OCI-LY7 (cell line): ENCODE results near the gene ELF4. TPM values are rescaled to one million over a fixed set of nuclear protein-coding genes. Genes with fewer than 3 reads are reported as not detected.

Experiments
- BruUV-seq: library from RNA; stranded (reverse); fragments of 400-500 nt; replicated peaks from 2 replicates; lab custom pipeline; 2021; lab: Mats Ljungman, UMichigan
- CTCF ChIA-PET: fragments of 300-600 bp; sonication (Branson Sonifier 250); formaldehyde crosslinking; loops from one replicate; lab custom pipeline; 2022; ENCODE audit warnings: antibody characterized with exemption; ENCODE audit not compliant: unreplicated experiment; lab: Charles Lee
- POLR2A ChIA-PET: fragments of 300-600 bp; sonication (Branson Sonifier 250); formaldehyde crosslinking; loops from one replicate; lab custom pipeline; 2022; ENCODE audit warnings: antibody characterized with exemption; lab: Charles Lee
- DNase-seq: peaks from one replicate; pipeline ENCODE4 v3.0.0-alpha.2; 2015; ENCODE audit warnings: low spot score
- H2AFZ ChIP-seq: fragments of 200-600 bp; sonication (generic), shearing (Covaris generic); 2 replicates; pipeline ENCODE4 v1.6.1; 2014; ENCODE audit warnings: mild to moderate bottlenecking, antibody characterized with exemption, low read length, moderate library complexity
- H3K27ac ChIP-seq: fragments of 200-600 bp; sonication (generic); 2 replicates; pipeline ENCODE4 v1.5.1; 2014; ENCODE audit warnings: mixed run types, low read depth, mild to moderate bottlenecking, moderate library complexity, low read length, inconsistent platforms; ENCODE audit not compliant: poor library complexity, severe bottlenecking
- H3K36me3 ChIP-seq: fragments of 200-600 bp; sonication (generic); 2 replicates; pipeline ENCODE4 v1.6.1; 2014; ENCODE audit warnings: mild to moderate bottlenecking, antibody characterized with exemption, low read length, moderate library complexity, mixed read lengths; ENCODE audit not compliant: insufficient read depth
- H3K4me1 ChIP-seq: fragments of 200-600 bp; sonication (generic); 2 replicates; pipeline ENCODE4 v1.5.1; 2014; ENCODE audit warnings: mild to moderate bottlenecking, low read length; ENCODE audit not compliant: insufficient read depth, poor library complexity, severe bottlenecking
- H3K4me2 ChIP-seq: fragments of 200-600 bp; sonication (generic); 2 replicates; pipeline ENCODE4 v1.6.1; 2014; ENCODE audit warnings: mild to moderate bottlenecking, low read length
- H3K4me3 ChIP-seq: fragments of 200-600 bp; sonication (generic); 2 replicates; pipeline ENCODE4 v1.5.1; 2014; ENCODE audit warnings: mild to moderate bottlenecking, low read depth, low read length; ENCODE audit not compliant: poor library complexity, severe bottlenecking
- H3K79me2 ChIP-seq: fragments of 200-600 bp; sonication (generic); 2 replicates; pipeline ENCODE4 v1.6.1; 2016; ENCODE audit warnings: low read depth, mild to moderate bottlenecking, low read length, moderate library complexity, mixed read lengths; ENCODE audit not compliant: insufficient read depth
- H3K9me2 ChIP-seq: fragments of 200-600 bp; sonication (generic); 2 replicates; pipeline ENCODE4 v1.6.1; 2016; ENCODE audit warnings: mild to moderate bottlenecking, low read length, mixed read lengths; ENCODE audit not compliant: insufficient read depth
- H3K9me3 ChIP-seq: fragments of 200-600 bp; sonication (generic); 2 replicates; pipeline ENCODE4 v1.6.1; 2014; ENCODE audit warnings: mild to moderate bottlenecking, mixed run types, low read length, mixed read lengths
- H4K20me1 ChIP-seq: fragments of 200-600 bp; sonication (generic); 2 replicates; pipeline ENCODE4 v1.6.1; 2014; ENCODE audit warnings: mild to moderate bottlenecking, antibody characterized with exemption, low read length, moderate library complexity, mixed read lengths; ENCODE audit not compliant: insufficient read depth
- EZH2phosphoT487 ChIP-seq: fragments of 200-600 bp; sonication (generic); IDR thresholded peaks from 2 replicates; pipeline ENCODE4 v1.6.1; 2018; ENCODE audit warnings: low read depth, borderline replicate concordance, mild to moderate bottlenecking, mixed run types, antibody characterized with exemption, low read length, moderate library complexity, mixed read lengths
- intact Hi-C: fragments of 100-400 bp; cut with micrococcal nuclease; formaldehyde crosslinking; loops from one replicate; pipeline ENCODE4 v1.10.0; 2022; ENCODE audit not compliant: unreplicated experiment
- total RNA-seq, 2 experiments: library from RNA; depleted of rRNA in 1 of 2; stranded (reverse); fragments of >200 nt in 1 of 2; shearing (Covaris generic) in 1 of 2; gene quantifications; 2 replicates each; pipeline ENCODE4 v1.2.3, GENCODE V29; 2014 to 2022
- TF ChIP-seq, protein P1 (sequence below): fragments of 200-600 bp; sonication (generic); conservative IDR thresholded peaks from 2 replicates; pipeline ENCODE4 v1.5.1; 2014; ENCODE audit warnings: mild to moderate bottlenecking, antibody characterized with exemption, low read length, moderate library complexity, mixed read lengths

ELF4 gene
- total RNA-seq, 2 experiments from 2014 or later: 15.0 to 27.3 TPM

DNA sequence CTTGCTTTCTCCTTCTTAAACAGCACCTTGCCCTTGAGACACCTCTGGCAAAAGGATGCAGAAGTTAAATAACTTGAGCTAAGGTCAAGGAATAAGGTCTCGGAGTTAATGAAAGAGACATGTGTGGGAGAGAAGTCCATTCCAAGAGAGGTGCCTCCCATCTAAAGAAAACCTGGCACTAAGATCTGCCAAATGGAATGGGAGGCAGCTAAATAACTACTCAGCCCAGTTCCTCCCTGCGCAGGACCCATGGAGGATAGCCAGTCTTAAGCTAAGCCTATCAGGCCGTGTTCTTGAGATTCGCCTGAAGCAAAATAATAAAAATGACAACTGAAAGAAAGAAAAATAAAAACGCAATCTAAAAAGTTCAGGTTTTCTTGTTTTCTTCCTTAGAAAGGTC is 20.7 kb upstream of the ELF4 start:
- no peak overlapping the region for H2AFZ ChIP-seq
- POLR2A ChIA-PET: no interaction called here
- H3K4me1 ChIP-seq: no peaks in the 10 kb centered on the region
- H3K4me3 ChIP-seq: no peak overlapping the region
- intact Hi-C loops: no loop called here
- no peak for DNase-seq
- H3K27ac ChIP-seq: no peak overlapping the region
- H3K9me3 ChIP-seq: no peaks in the 10 kb centered on the region
- H4K20me1 ChIP-seq: no peaks in the 10 kb centered on the region
- TF ChIP-seq, protein P1, sequence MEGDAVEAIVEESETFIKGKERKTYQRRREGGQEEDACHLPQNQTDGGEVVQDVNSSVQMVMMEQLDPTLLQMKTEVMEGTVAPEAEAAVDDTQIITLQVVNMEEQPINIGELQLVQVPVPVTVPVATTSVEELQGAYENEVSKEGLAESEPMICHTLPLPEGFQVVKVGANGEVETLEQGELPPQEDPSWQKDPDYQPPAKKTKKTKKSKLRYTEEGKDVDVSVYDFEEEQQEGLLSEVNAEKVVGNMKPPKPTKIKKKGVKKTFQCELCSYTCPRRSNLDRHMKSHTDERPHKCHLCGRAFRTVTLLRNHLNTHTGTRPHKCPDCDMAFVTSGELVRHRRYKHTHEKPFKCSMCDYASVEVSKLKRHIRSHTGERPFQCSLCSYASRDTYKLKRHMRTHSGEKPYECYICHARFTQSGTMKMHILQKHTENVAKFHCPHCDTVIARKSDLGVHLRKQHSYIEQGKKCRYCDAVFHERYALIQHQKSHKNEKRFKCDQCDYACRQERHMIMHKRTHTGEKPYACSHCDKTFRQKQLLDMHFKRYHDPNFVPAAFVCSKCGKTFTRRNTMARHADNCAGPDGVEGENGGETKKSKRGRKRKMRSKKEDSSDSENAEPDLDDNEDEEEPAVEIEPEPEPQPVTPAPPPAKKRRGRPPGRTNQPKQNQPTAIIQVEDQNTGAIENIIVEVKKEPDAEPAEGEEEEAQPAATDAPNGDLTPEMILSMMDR: no peak
- no peak for TF ChIP-seq EZH2phosphoT487
- no peaks in the 10 kb centered on the region for H3K9me2 ChIP-seq
- BruUV-seq: no TSS peak
- no peak overlapping the region for H3K4me2 ChIP-seq
- CTCF ChIA-PET: no interaction called here
- no peaks in the 10 kb centered on the region for H3K79me2 ChIP-seq
- H3K36me3 ChIP-seq: peaks cover 45% of the 10 kb centered on the region

DNA sequence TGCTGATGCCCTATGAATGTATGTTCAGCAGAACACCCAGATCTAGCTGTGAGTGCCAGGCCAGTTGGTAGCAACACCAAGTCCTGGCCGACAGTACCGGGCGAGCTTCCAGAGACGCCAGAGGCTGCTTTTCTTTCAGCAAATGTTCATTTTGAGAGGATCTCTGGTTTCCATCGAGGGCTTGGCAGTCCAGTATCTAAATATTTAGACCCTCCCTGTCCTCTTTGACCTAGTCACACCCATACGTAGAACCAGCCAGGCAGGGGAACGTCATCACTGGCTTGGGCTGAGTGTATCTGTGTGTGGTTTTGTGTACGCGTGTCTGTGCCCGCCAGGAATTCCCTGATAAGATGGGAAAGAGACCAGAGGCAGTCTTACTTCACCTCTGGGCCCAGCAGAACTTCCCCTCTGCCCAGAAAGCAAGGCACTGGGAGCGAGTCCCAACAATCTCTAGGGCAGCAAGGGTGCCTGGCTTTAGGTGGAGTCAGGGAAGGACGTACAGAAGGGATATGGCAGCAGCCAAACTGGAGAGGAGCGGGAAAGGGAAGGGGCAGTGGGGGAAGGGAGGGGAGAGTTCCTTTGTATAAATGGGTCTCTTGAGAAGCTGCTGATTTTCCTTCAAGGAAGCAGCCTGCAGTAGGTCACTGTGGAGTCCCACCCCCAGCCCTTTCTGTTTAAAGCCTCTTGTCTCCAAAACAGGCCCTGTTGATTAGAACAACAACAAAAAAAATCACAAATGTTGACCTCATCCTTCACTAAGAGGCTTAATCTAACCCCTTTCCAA is 15.0 kb upstream of the ELF4 start:
- intact Hi-C loops: no loop called here
- no TSS peak for BruUV-seq
- Histone ChIP-seq H3K27ac (no peak overlapping the region), H3K4me3 (no peak overlapping the region), H3K9me3 (no peaks in the 10 kb centered on the region), H3K36me3 (peaks cover 13% of the 10 kb centered on the region), H2AFZ (no peak overlapping the region), H3K4me1 (peaks cover 10% of the 10 kb centered on the region), H4K20me1 (no peaks in the 10 kb centered on the region), H3K4me2 (no peak overlapping the region), H3K9me2 (no peaks in the 10 kb centered on the region), H3K79me2 (no peaks in the 10 kb centered on the region)
- DNase-seq: no peak
- CTCF ChIA-PET: no interaction called here
- POLR2A ChIA-PET: no interaction called here
- no peak for TF ChIP-seq EZH2phosphoT487
- TF ChIP-seq, protein P1: no peak

DNA sequence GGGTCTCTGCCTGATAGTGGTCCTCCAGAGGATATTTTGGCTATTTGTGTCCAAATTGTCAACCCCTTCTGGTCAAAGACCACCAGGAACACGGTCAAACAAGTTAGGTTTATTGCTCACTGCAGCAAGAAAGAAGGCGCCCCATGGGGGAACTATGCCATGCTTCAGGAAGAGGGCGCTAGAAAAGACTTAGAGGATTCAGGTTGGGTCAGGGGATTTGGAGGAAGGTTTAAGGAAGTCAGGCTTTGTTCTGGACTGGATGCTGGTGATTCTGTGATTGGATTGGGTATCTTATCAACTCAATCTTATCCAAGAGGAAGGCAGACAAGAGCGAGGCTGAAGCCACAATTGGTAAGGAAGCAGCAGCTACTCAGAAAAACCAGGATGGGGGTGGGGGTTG is 14.3 kb upstream of the ELF4 start:
- Histone ChIP-seq H3K4me2 (no peak overlapping the region), H3K4me3 (no peak overlapping the region), H3K4me1 (peaks cover 13% of the 10 kb centered on the region), H3K9me2 (no peaks in the 10 kb centered on the region), H3K27ac (no peak overlapping the region), H4K20me1 (no peaks in the 10 kb centered on the region), H3K9me3 (no peaks in the 10 kb centered on the region), H3K36me3 (peaks cover 12% of the 10 kb centered on the region), H3K79me2 (no peaks in the 10 kb centered on the region), H2AFZ (no peak overlapping the region)
- DNase-seq: no peak
- intact Hi-C loops: no loop called here
- no TSS peak for BruUV-seq
- POLR2A ChIA-PET: no interaction called here
- CTCF ChIA-PET: no interaction called here
- TF ChIP-seq EZH2phosphoT487: no peak
- TF ChIP-seq, protein P1: peak; percentile 24; the same call in 1 of the 2 replicates
